ENCODE results near the gene AMELX.

The AMELX gene

GRCh38 chrX:11273544-11273943, 19.7 kb upstream of the AMELX start:
- Histone ChIP-seq H3K4me1 (ENCODE audit: insufficient read depth, poor library complexity, severe bottlenecking) (no peaks in the 10 kb centered on the region), H3K4me3 (ENCODE audit: severe bottlenecking) (no peak overlapping the region), H3K27ac (ENCODE audit: poor library complexity, severe bottlenecking) (no peak overlapping the region), H3K36me3 (ENCODE audit: low read depth) (no peaks in the 10 kb centered on the region), H3K9me3 (ENCODE audit: severe bottlenecking) (no peaks in the 10 kb centered on the region), H3K27me3 (ENCODE audit: insufficient read depth, poor library complexity, severe bottlenecking) (no peaks in the 10 kb centered on the region)
- ATAC-seq (ENCODE audit: low read depth), result no peak
- TF ChIP-seq CTCF (IDR thresholded peaks at IDR 0.05; ENCODE audit: poor library complexity, severe bottlenecking), result no peak
- no peak for DNase-seq (ENCODE audit: low spot score)

GRCh38 chrX:11282043-11282442, 11.2 kb upstream of the AMELX start:
- TF ChIP-seq CTCF (IDR thresholded peaks at IDR 0.05; ENCODE audit: poor library complexity, severe bottlenecking), result no peak
- no peak overlapping the region for H3K27ac ChIP-seq (ENCODE audit: poor library complexity, severe bottlenecking)
- ATAC-seq (ENCODE audit: low read depth), result no peak

GRCh38 chrX:11285651-11286050, 7.6 kb upstream of the AMELX start:
- no peak for ATAC-seq (ENCODE audit: low read depth)
- Histone ChIP-seq H3K9me3 (ENCODE audit: severe bottlenecking) (no peaks in the 10 kb centered on the region), H3K27ac (ENCODE audit: poor library complexity, severe bottlenecking) (no peak overlapping the region), H3K27me3 (ENCODE audit: insufficient read depth, poor library complexity, severe bottlenecking) (no peaks in the 10 kb centered on the region), H3K36me3 (ENCODE audit: low read depth) (no peaks in the 10 kb centered on the region), H3K4me3 (ENCODE audit: severe bottlenecking) (no peak overlapping the region), H3K4me1 (ENCODE audit: insufficient read depth, poor library complexity, severe bottlenecking) (no peaks in the 10 kb centered on the region)
- TF ChIP-seq CTCF (IDR thresholded peaks at IDR 0.05; ENCODE audit: poor library complexity, severe bottlenecking), result no peak
- no peak for DNase-seq (ENCODE audit: low spot score)

More at GRCh38 chrX:11282043-11282442, 11.2 kb upstream of the AMELX start:
- no peak for DNase-seq (ENCODE audit: low spot score)
- Histone ChIP-seq H3K9me3 (ENCODE audit: severe bottlenecking) (no peaks in the 10 kb centered on the region), H3K27me3 (ENCODE audit: insufficient read depth, poor library complexity, severe bottlenecking) (no peaks in the 10 kb centered on the region), H3K4me3 (ENCODE audit: severe bottlenecking) (no peak overlapping the region), H3K36me3 (ENCODE audit: low read depth) (no peaks in the 10 kb centered on the region), H3K4me1 (ENCODE audit: insufficient read depth, poor library complexity, severe bottlenecking) (no peaks in the 10 kb centered on the region)

- Histone ChIP-seq H3K9me3 (ENCODE audit: severe bottlenecking) (no peaks in the 10 kb centered on the region), H3K27me3 (ENCODE audit: insufficient read depth, poor library complexity, severe bottlenecking) (no peaks in the 10 kb centered on the region), H3K36me3 (ENCODE audit: low read depth) (no peaks in the 10 kb centered on the region), H3K27ac (ENCODE audit: poor library complexity, severe bottlenecking) (no peak overlapping the region), H3K4me3 (ENCODE audit: severe bottlenecking) (no peak overlapping the region), H3K4me1 (ENCODE audit: insufficient read depth, poor library complexity, severe bottlenecking) (no peaks in the 10 kb centered on the region)
- no peak for TF ChIP-seq CTCF (IDR thresholded peaks at IDR 0.05; ENCODE audit: poor library complexity, severe bottlenecking)
- DNase-seq (ENCODE audit: low spot score) (no peak), ATAC-seq (ENCODE audit: low read depth) (peak; percentile 41; the same call in 1 of the 3 replicates)
Observed at GRCh38 chrX:11287505-11287904, 5.7 kb upstream of the AMELX start.

- Histone ChIP-seq H3K27me3 (ENCODE audit: insufficient read depth, poor library complexity, severe bottlenecking) (no peaks in the 10 kb centered on the region), H3K9me3 (ENCODE audit: severe bottlenecking) (no peaks in the 10 kb centered on the region), H3K4me3 (ENCODE audit: severe bottlenecking) (no peak overlapping the region), H3K4me1 (ENCODE audit: insufficient read depth, poor library complexity, severe bottlenecking) (no peaks in the 10 kb centered on the region), H3K36me3 (ENCODE audit: low read depth) (no peaks in the 10 kb centered on the region), H3K27ac (ENCODE audit: poor library complexity, severe bottlenecking) (no peak overlapping the region)
- DNase-seq (ENCODE audit: low spot score) (no peak), ATAC-seq (ENCODE audit: low read depth) (no peak)
- TF ChIP-seq CTCF (IDR thresholded peaks at IDR 0.05; ENCODE audit: poor library complexity, severe bottlenecking), result no peak
Observed at GRCh38 chrX:11290416-11291102, 2.7 kb upstream of the AMELX start.

Measured in RWPE2 (cell line).